ENCODE measurements around the gene HOMER1.

HOMER1 gene

DNA sequence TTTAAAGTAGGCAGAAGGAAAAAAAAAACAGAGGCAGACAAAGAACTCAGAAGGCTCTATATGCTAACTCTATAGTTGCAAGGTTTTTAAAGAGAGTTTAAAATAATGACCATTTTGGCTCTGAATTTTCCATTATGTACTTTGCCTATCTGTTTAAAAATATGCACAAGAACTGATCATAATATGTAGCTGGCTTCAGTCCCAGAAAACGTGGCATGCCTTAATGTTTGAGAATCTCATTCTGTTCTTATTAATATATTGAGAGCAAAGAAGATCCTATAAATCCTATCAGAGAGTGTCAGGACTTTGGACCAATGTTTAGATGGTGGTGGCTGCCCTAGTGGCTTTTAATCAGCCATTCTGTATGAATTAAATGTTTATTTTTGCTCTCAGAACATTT, 156.5 kb downstream of the HOMER1 start:
- DNase-seq (ENCODE audit: low read depth in 2 of 2), result peak; percentile 12 to 30
- no peak for TF ChIP-seq CTCF (IDR thresholded peaks at IDR 0.05; ENCODE audit: low read depth, low read length)
- H3K4me3 ChIP-seq (replicated peaks in 1 of 2; ENCODE audit: low read depth in 2 of 2, low read length in 2 of 2), result no peak overlapping the region

DNA sequence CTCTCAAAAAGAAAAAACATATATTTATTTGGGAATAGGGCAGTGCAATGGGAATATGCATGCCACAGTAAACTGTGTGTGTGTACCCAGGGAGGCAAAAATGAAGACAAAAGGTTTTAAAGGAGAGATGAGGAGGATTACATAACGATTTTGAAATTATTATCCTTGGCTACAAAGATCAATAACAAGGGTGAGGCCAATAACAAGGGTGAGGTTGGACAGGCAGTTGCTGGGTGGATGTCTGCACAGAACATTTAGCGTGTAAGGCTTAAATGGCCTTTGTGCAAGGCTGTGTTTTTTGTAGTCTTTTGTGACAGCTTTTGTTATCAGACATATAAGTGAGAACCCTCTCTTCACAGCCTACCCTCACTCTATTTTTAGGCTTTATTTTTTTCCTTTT, 164.1 kb downstream of the HOMER1 start:
- no peak for TF ChIP-seq CTCF (IDR thresholded peaks at IDR 0.05; ENCODE audit: low read depth, low read length)
- no peak overlapping the region for H3K4me3 ChIP-seq (replicated peaks in 1 of 2; ENCODE audit: low read depth in 2 of 2, low read length in 2 of 2)
- no peak for DNase-seq (ENCODE audit: low read depth in 2 of 2)

DNA sequence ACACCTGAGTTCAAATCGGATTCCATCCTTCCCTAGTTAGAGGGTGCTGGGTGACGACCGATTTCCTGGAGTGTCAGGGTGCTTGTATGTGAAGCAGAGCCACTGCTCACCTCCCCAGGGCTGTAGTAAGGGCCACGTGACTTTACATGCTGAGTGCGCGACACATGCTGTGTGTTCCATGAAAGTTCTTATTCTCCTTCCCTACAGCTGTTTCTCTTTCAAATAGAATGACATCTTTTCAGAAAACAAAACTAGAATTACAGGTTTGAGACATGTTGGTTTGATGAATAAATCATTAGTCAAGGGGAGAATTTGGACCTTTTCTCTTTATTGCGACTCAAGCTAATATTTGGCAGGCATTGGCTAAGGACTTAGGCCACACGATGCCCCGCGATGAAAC, 164.9 kb downstream of the HOMER1 start:
- no peak for DNase-seq (ENCODE audit: low read depth in 2 of 2)
- no peak overlapping the region for H3K4me3 ChIP-seq (replicated peaks in 1 of 2; ENCODE audit: low read depth in 2 of 2, low read length in 2 of 2)
- no peak for TF ChIP-seq CTCF (IDR thresholded peaks at IDR 0.05; ENCODE audit: low read depth, low read length)

- DNase-seq (ENCODE audit: low read depth in 2 of 2), result peak in 1 of 2 donors; percentile 69
- no peak overlapping the region for H3K4me3 ChIP-seq (replicated peaks in 1 of 2; ENCODE audit: low read depth in 2 of 2, low read length in 2 of 2)
- no peak for TF ChIP-seq CTCF (IDR thresholded peaks at IDR 0.05; ENCODE audit: low read depth, low read length)
Observed at GRCh38 chr5:79346420-79346824, 167.5 kb downstream of the HOMER1 start.

GRCh38 chr5:79333852-79334557, 179.9 kb downstream of the HOMER1 start:
- no peak for DNase-seq (ENCODE audit: low read depth in 2 of 2)
- no peak overlapping the region for H3K4me3 ChIP-seq (replicated peaks in 1 of 2; ENCODE audit: low read depth in 2 of 2, low read length in 2 of 2)
- no peak for TF ChIP-seq CTCF (IDR thresholded peaks at IDR 0.05; ENCODE audit: low read depth, low read length)

DNA sequence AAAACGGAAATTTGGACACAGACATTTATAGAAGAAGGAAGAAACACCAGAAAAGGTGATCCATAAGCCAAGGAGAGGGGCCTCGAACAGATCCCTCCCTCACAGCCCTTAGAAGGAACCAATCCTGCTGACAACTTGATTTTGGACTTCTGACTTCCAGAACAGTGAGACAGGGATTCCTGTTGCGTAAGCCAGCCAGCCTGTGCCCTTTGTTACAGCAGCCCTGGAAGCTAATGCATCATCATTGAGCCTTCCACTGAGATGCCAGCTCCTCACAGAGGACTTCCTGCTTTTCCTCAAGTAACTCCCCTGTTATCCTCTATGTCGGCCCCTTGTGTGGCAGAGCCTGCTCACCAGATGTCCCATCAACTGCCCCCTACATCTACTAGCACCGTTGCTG, 183.9 kb downstream of the HOMER1 start:
- peak; percentile 24 to 29 for DNase-seq (ENCODE audit: low read depth in 2 of 2)

More for the DNA sequence above, 183.9 kb downstream of the HOMER1 start:
- no peak for TF ChIP-seq CTCF (IDR thresholded peaks at IDR 0.05; ENCODE audit: low read depth, low read length)
- H3K4me3 ChIP-seq (replicated peaks in 1 of 2; ENCODE audit: low read depth in 2 of 2, low read length in 2 of 2), result no peak overlapping the region

Data from cardiac fibroblast (primary cell).